HG02571 (cell line): ENCODE results near the gene ZNF384.
"Not testable (repeated sequence)": the region's sequence is repeated elsewhere in the genome, so short reads cannot be mapped to it uniquely, and the experiment has no call there.

Experiments used
- ATAC-seq: cut with Tn5 transposase; IDR thresholded peaks from one replicate; pipeline ENCODE4 v1.9.1; 2021; ENCODE audit warnings: mild to moderate bottlenecking, moderate library complexity; ENCODE audit not compliant: unreplicated experiment

The ZNF384 gene

GRCh38 chr12:6688999-6689882, at the start of gene ZNF384:
Gene ZNF384 (minus strand): TSS chr12:6689375. CDS start chr12:6679520, 9,855 bp downstream.
- peak; percentile 76 for ATAC-seq

GRCh38 chr12:6736754-6737153, 47.6 kb upstream of the ZNF384 start:
- no peak for ATAC-seq

GRCh38 chr12:6735448-6736191, 46.4 kb upstream of the ZNF384 start:
- ATAC-seq: no peak

GRCh38 chr12:6734506-6735387, 45.6 kb upstream of the ZNF384 start:
- no peak for ATAC-seq

DNA sequence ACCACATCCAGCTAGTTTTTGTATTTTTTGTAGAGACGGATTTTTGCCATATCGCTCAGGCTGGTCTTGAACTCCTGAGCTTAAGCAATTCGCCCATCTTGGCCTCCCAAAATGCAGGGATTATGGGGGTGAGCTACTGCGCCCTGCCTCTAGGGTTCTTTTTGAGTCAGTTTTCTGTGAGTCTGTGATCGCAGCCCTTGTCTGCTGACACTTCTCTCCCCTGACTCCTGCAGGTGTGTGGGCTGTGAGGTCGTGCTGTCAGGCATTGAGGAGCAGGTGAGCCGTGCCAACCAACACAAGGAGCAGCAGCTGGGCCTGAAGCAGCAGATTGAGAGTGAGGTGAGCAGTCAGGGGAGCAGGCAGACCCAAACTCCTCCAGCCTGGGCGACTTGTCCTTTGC, 41.0 kb upstream of the ZNF384 start:
- ATAC-seq: no peak

GRCh38 chr12:6729186-6729585, 40.0 kb upstream of the ZNF384 start:
- ATAC-seq: no peak

GRCh38 chr12:6725350-6725749, 36.2 kb upstream of the ZNF384 start:
- ATAC-seq: no peak

- ATAC-seq: no peak
These were observed 35.2 kb upstream of the ZNF384 start for GRCh38 chr12:6724409-6724797.

DNA sequence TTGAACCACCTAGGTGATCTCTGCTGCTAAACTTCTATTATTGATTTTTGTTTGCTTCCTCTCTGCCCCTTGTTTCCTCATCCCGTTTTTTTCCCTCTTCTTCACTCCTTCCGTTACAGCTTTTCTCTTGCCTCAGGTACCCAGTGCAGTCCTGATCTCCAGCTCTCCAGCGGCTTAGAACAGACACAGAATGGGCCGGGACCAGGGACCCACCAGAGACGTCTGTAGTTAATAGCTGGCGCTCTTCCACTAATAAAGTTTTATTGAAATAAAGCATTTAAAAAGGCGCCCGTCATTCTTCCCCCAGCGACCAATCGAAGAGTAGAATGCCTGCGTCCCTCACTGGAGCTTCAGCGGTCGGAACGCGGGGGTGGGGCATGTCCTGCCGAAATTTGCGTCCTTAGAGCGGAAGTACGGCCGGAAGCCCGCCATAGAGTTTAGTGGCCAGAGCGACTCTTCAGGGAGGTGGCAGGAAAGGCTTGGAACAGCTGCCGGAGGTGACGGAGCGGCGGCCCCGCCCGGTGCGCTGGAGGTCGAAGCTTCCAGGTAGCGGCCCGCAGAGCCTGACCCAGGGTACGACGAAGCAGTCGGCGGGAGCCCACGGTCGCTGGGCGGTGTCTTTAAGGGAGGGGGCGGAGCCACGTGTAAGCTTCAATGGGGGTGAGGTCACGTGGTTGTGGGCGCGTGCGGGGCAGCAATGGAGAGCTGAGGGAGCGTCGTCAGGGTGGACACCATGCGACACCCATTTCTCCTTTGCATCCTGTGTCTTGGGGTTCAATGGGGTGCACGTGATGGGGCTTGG, 34.6 kb upstream of the ZNF384 start, which contains the start of gene COPS7A:
COPS7A (plus strand) TSS at position 440 of the 802 bp plus-strand sequence. CDS start 611 bp downstream, outside the sequence.
- peak; percentile 90 for ATAC-seq

- no peak for ATAC-seq
These were observed 33.7 kb upstream of the ZNF384 start for GRCh38 chr12:6722863-6723262.

GRCh38 chr12:6716874-6717437, 27.8 kb upstream of the ZNF384 start:
- no peak for ATAC-seq

DNA sequence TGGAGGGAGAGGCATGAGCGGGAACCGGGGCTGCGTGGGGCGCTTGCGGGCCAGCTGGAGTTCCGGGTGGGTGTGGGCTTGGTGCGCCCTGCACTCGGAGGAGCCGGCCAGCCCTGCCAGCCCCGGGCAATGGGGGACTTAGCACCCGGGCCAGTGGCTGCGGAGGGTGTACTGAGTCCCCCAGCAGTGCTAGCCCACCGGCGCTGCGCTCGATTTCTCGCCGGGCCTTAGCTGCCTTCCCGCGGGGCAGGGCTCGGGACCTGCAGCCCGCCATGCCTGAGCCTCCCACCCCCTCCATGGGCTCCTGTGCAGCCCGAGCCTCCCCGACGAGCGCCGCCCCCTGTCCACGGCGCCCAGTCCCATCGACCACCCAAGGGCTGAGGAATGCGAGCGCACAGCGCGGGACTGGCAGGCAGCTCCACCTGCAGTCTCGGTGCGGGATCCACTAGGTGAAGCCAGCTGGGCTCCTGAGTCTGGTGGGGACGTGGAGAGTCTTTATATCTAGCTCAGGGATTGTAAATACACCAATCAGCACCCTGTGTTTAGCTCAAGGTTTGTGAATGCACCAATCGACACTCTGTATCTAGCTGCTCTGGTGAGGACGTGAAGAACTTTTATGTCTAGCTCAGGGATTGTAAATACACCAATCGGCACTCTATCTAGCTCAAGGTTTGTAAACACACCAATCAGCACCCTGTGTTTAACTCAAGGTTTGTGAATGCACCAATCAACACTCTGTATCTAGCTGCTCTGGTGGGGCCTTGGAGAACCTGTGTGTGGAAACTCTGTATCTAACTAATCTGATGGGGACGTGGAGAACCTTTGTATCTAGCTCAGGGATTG, 27.1 kb upstream of the ZNF384 start:
- ATAC-seq: not testable (repeated sequence)

GRCh38 chr12:6708960-6709394, 19.8 kb upstream of the ZNF384 start:
- ATAC-seq: no peak

DNA sequence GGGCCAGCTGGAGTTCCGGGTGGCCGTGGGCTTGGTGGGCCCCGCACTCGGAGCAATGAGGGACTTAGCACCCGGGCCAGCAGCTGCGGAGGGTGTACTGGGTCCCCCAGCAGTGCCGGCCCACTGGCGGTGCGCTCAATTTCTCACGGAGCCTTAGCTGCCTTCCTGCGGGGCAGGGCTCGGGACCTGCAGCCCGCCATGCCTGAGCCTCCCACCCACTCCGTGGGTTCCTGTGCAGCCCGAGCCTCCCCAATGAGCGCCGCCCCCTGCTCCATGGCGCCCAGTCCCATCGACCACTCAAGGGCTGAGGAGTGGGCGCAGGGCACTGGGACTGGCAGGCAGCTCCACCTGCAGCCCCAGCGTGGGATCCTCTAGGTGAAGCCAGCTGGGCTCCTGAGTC, 19.2 kb upstream of the ZNF384 start:
- ATAC-seq: not testable (repeated sequence)

- ATAC-seq: no peak
These were observed 14.5 kb upstream of the ZNF384 start for GRCh38 chr12:6703631-6704030.

GRCh38 chr12:6701078-6701768, 12.0 kb upstream of the ZNF384 start:
- no peak for ATAC-seq

GRCh38 chr12:6700646-6701051, 11.5 kb upstream of the ZNF384 start, which contains the start of gene PIANP:
Gene PIANP (minus strand): TSS chr12:6700815. CDS start chr12:6698061, 2,754 bp downstream.
- no peak for ATAC-seq
